Measurements from ENCODE around the gene CDK19. TPM values are rescaled to one million over a fixed set of nuclear protein-coding genes. Genes with fewer than 3 reads are reported as not detected.

Gene CDK19
- total and polyA plus RNA-seq, 2 experiments from 2014 or later: 7.7 to 10.1 TPM

DNA sequence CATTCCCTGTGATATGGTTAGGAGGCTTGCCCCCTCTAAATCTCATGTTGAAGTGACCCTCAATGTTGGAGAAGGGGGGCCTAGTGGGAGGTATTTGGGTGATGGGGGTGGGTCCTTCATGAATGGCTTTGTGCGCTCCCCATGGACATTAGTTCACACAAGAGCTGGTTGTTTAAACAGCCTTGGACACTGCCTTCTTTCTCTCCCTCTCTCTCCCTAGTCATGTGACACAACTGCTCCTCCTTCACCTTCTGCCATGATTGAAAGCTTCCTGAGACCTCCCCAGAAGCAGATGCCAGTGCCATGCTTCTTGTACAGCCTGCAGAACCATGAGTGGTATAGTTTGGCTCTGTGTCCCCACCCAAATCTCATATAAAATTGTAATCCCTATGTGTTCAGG lies 221.6 kb downstream of the CDK19 start (continued):
- TF ChIP-seq, protein P1, sequence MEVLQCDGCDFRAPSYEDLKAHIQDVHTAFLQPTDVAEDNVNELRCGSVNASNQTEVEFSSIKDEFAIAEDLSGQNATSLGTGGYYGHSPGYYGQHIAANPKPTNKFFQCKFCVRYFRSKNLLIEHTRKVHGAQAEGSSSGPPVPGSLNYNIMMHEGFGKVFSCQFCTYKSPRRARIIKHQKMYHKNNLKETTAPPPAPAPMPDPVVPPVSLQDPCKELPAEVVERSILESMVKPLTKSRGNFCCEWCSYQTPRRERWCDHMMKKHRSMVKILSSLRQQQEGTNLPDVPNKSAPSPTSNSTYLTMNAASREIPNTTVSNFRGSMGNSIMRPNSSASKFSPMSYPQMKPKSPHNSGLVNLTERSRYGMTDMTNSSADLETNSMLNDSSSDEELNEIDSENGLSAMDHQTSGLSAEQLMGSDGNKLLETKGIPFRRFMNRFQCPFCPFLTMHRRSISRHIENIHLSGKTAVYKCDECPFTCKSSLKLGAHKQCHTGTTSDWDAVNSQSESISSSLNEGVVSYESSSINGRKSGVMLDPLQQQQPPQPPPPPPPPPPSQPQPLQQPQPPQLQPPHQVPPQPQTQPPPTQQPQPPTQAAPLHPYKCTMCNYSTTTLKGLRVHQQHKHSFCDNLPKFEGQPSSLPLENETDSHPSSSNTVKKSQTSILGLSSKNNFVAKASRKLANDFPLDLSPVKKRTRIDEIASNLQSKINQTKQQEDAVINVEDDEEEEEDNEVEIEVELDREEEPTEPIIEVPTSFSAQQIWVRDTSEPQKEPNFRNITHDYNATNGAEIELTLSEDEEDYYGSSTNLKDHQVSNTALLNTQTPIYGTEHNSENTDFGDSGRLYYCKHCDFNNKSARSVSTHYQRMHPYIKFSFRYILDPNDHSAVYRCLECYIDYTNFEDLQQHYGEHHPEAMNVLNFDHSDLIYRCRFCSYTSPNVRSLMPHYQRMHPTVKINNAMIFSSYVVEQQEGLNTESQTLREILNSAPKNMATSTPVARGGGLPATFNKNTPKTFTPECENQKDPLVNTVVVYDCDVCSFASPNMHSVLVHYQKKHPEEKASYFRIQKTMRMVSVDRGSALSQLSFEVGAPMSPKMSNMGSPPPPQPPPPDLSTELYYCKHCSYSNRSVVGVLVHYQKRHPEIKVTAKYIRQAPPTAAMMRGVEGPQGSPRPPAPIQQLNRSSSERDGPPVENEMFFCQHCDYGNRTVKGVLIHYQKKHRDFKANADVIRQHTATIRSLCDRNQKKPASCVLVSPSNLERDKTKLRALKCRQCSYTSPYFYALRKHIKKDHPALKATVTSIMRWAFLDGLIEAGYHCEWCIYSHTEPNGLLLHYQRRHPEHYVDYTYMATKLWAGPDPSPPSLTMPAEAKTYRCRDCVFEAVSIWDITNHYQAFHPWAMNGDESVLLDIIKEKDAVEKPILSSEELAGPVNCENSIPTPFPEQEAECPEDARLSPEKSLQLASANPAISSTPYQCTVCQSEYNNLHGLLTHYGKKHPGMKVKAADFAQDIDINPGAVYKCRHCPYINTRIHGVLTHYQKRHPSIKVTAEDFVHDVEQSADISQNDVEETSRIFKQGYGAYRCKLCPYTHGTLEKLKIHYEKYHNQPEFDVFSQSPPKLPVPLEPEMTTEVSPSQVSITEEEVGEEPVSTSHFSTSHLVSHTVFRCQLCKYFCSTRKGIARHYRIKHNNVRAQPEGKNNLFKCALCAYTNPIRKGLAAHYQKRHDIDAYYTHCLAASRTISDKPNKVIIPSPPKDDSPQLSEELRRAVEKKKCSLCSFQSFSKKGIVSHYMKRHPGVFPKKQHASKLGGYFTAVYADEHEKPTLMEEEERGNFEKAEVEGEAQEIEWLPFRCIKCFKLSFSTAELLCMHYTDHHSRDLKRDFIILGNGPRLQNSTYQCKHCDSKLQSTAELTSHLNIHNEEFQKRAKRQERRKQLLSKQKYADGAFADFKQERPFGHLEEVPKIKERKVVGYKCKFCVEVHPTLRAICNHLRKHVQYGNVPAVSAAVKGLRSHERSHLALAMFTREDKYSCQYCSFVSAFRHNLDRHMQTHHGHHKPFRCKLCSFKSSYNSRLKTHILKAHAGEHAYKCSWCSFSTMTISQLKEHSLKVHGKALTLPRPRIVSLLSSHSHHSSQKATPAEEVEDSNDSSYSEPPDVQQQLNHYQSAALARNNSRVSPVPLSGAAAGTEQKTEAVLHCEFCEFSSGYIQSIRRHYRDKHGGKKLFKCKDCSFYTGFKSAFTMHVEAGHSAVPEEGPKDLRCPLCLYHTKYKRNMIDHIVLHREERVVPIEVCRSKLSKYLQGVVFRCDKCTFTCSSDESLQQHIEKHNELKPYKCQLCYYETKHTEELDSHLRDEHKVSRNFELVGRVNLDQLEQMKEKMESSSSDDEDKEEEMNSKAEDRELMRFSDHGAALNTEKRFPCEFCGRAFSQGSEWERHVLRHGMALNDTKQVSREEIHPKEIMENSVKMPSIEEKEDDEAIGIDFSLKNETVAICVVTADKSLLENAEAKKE (CRISPR knock-in tag; IDR thresholded peaks at IDR 0.05): no peak
- TF ChIP-seq, protein P2, sequence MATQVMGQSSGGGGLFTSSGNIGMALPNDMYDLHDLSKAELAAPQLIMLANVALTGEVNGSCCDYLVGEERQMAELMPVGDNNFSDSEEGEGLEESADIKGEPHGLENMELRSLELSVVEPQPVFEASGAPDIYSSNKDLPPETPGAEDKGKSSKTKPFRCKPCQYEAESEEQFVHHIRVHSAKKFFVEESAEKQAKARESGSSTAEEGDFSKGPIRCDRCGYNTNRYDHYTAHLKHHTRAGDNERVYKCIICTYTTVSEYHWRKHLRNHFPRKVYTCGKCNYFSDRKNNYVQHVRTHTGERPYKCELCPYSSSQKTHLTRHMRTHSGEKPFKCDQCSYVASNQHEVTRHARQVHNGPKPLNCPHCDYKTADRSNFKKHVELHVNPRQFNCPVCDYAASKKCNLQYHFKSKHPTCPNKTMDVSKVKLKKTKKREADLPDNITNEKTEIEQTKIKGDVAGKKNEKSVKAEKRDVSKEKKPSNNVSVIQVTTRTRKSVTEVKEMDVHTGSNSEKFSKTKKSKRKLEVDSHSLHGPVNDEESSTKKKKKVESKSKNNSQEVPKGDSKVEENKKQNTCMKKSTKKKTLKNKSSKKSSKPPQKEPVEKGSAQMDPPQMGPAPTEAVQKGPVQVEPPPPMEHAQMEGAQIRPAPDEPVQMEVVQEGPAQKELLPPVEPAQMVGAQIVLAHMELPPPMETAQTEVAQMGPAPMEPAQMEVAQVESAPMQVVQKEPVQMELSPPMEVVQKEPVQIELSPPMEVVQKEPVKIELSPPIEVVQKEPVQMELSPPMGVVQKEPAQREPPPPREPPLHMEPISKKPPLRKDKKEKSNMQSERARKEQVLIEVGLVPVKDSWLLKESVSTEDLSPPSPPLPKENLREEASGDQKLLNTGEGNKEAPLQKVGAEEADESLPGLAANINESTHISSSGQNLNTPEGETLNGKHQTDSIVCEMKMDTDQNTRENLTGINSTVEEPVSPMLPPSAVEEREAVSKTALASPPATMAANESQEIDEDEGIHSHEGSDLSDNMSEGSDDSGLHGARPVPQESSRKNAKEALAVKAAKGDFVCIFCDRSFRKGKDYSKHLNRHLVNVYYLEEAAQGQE (IDR thresholded peaks at IDR 0.05; ENCODE audit: unreplicated experiment): no peak
- TF ChIP-seq CREB1 (CRISPR knock-in tag; IDR thresholded peaks at IDR 0.05; ENCODE audit: low read depth) (no peak), EZH2phosphoT487 (IDR thresholded peaks at IDR 0.05; ENCODE audit: unreplicated experiment) (no peak), JUNB (IDR thresholded peaks at IDR 0.05; ENCODE audit: unreplicated experiment) (no peak), ZNF114 (CRISPR knock-in tag; IDR thresholded peaks at IDR 0.05) (no peak)

DNA sequence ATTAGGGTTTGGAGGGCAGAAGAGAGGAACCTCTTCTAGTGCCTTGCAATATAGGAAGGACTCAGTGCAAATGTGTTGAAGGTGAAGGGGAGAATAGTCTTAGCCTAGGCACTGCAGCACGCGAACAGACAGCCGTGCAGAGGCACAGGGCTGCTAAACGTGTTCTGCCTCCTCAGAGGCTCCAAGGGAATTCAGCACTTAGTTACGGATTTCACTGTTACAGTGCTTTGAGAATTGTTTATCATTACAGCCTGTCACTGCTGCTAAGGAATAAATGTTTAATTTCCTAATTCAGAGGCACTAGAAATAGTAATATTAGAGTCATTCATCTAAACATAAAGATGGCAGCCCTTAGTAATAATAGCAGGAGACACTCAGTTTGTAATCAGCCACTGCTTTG lies 222.5 kb downstream of the CDK19 start:
- Histone ChIP-seq H3K4me2 (no peak overlapping the region), H3K27me3 (ENCODE audit: insufficient read depth) (no peaks in the 10 kb centered on the region), H3K27ac (ENCODE audit: low read depth) (no peak overlapping the region), H4K20me1 (replicated peaks; ENCODE audit: insufficient read depth) (no peaks in the 10 kb centered on the region), H3K4me3 (no peak overlapping the region), H3K4me1 (ENCODE audit: insufficient read depth) (no peaks in the 10 kb centered on the region), H3K9me2 (ENCODE audit: insufficient read depth) (no peaks in the 10 kb centered on the region), H3K36me3 (ENCODE audit: insufficient read depth) (no peaks in the 10 kb centered on the region), H3F3A (replicated peaks; ENCODE audit: low read depth) (no peaks in the 10 kb centered on the region), H2AFZ (no peak overlapping the region), H3K79me2 (replicated peaks; ENCODE audit: insufficient read depth) (no peaks in the 10 kb centered on the region)
- Mint-ChIP-seq H3K4me1 (no peaks in the 10 kb centered on the region), H3K4me3 (no peak overlapping the region), H3K27ac (no peak overlapping the region), H3K9me3 (no peaks in the 10 kb centered on the region), H3K27me3 (ENCODE audit: insufficient read depth, low read depth, poor library complexity) (peaks cover 1% of the 10 kb centered on the region), H3K36me3 (ENCODE audit: low read depth) (no peaks in the 10 kb centered on the region)
- DNase-seq (ENCODE audit: low spot score): no peak
- no peak for ATAC-seq
- TF ChIP-seq, protein P3, sequence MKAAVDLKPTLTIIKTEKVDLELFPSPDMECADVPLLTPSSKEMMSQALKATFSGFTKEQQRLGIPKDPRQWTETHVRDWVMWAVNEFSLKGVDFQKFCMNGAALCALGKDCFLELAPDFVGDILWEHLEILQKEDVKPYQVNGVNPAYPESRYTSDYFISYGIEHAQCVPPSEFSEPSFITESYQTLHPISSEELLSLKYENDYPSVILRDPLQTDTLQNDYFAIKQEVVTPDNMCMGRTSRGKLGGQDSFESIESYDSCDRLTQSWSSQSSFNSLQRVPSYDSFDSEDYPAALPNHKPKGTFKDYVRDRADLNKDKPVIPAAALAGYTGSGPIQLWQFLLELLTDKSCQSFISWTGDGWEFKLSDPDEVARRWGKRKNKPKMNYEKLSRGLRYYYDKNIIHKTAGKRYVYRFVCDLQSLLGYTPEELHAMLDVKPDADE (IDR thresholded peaks at IDR 0.05): no peak
